Thyroid gland (tissue), 4 donors: ENCODE results near the gene FOXD4L4. TPM values are rescaled to one million over a fixed set of nuclear protein-coding genes. Genes with fewer than 3 reads are reported as not detected.
A peak's percentile ranks its signal among the peaks of the same experiment; 100 is the strongest.
"Not testable (repeated sequence)": the region's sequence is repeated elsewhere in the genome, so short reads cannot be mapped to it uniquely, and the experiment has no call there.

Source experiments
- DNase-seq, 2 donors: peaks; one replicate each; pipeline ENCODE4 v3.0.0-alpha.2; 2019
- H3K27ac ChIP-seq, 3 donors: fragments of 200-600 bp; sonication (generic); 1 replicate in 2 of 3; 2 replicates in 1 of 3; pipeline ENCODE4 v1.5.1; 2016 to 2019; ENCODE audit warnings: mild to moderate bottlenecking in 1 of 3, moderate library complexity in 1 of 3
- H3K27me3 ChIP-seq: fragments of 200-600 bp; sonication (generic); one replicate; pipeline ENCODE4 v1.5.1; 2019
- H3K36me3 ChIP-seq, 2 donors: fragments of 200-600 bp; sonication (generic); one replicate each; pipeline ENCODE4 v1.5.1; 2016 to 2019
- H3K4me1 ChIP-seq, 2 donors: fragments of 200-600 bp; sonication (generic); one replicate each; pipeline ENCODE4 v1.5.1; 2017 to 2019
- H3K4me3 ChIP-seq, 3 donors: fragments of 200-600 bp; sonication (generic); replicated peaks in 1 of 3; 1 replicate in 2 of 3; 2 replicates in 1 of 3; pipeline ENCODE4 v1.5.1; 2016; ENCODE audit warnings: mild to moderate bottlenecking in 1 of 3
- H3K9me3 ChIP-seq: fragments of 200-600 bp; sonication (generic); one replicate; pipeline ENCODE4 v1.5.1; 2017
- WGBS, 2 donors: methylation state at CpG; one replicate each; pipeline ENCODE4 v1.1.5; 2017; 5-methylcytosine and 5-hydroxymethylcytosine counted together
- intact Hi-C: fragments of 100-400 bp; cut with DNase I; formaldehyde crosslinking; loops from one replicate; pipeline ENCODE4 v1.15.1; 2023
- total RNA-seq, 4 donors: library from RNA; depleted of rRNA; stranded (reverse); fragments of >200 nt; gene quantifications; one replicate each; pipeline ENCODE4 v1.2.3, GENCODE V29; 2016

Gene FOXD4L4
- under 1 TPM; 0.27 to 0.67 (median 0.48) TPM for total RNA-seq

DNA sequence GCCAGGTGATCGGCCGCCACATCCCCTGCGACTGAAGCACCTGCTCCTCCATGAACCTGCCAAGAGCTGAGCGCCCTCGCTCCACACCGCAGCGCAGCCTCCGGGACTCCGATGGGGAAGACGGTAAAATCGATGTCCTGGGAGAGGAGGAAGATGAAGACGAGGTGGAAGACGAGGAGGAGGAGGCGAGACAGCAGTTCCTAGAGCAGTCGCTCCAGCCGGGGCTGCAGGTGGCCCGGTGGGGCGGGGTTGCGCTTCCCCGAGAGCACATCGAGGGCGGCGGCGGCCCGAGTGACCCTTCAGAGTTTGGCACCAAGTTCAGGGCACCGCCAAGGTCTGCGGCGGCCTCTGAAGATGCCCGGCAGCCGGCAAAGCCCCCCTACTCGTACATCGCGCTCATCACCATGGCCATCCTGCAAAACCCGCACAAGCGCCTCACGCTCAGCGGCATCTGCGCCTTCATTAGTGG lies at the start of gene FOXD4L4:
Gene FOXD4L4, plus strand, starts transcription at position 51 of the 469 bp plus-strand sequence. Its CDS starts 0 bp downstream, at position 51.
- H3K27ac ChIP-seq, H3K4me1 ChIP-seq, intact Hi-C loops, H3K4me3 ChIP-seq, H3K9me3 ChIP-seq, DNase-seq, H3K27me3 ChIP-seq, H3K36me3 ChIP-seq: not testable (repeated sequence)
- WGBS, 2 donors: 16 to 21% methylated on average over 15 to 17 of the region's 38 CpGs

DNA sequence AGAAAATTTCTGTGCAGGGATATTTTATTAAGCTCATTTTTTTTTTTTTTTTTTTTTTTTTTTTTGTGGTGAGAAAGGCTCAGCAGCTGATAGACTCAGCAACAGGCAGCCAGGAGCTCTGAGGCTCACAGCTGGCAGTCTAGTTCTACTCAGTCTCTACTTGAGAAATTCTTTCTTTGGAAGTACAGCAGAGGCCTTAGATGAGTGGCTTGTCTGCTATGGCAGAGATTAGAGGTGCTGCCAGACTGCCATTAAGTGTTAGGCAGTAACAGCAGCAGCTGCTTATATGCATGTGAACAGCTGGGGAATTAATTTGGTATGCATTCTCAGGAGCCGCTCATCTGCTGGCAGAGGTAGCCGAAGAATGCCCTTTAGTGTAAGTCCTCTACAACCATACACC lies 33.4 kb upstream of the FOXD4L4 start:
- DNase-seq: peak; percentile 34 to 48
- H3K27me3 ChIP-seq, H3K4me3 ChIP-seq, intact Hi-C loops, H3K4me1 ChIP-seq, H3K9me3 ChIP-seq, H3K36me3 ChIP-seq, H3K27ac ChIP-seq: not testable (repeated sequence)
- no CpG with 5 or more reads among the region's 2 CpGs for WGBS, 2 donors

DNA sequence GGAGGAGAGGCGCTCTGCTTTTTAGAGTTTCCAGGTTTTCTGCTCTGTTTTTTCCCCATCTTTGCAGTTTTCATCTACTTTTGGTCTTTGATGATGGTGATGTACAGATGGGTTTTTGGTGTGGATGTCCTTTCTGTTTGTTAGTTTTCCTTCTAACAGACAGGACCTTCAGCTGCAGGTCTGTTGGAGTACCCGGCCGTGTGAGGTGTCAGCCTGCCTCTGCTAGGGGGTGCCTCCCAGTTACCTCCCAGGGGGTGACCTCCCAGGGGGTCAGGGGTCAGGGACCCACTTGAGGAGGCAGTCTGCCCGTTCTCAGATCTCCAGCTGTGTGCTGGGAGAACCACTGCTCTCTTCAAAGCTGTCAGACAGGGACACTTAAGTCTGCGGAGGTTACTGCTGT lies 22.5 kb upstream of the FOXD4L4 start:
- H3K9me3 ChIP-seq, H3K27me3 ChIP-seq, H3K36me3 ChIP-seq, H3K27ac ChIP-seq, H3K4me3 ChIP-seq, DNase-seq, intact Hi-C loops, H3K4me1 ChIP-seq: not testable (repeated sequence)
- WGBS, 2 donors: 86 to 100% methylated on average over 1 to 3 of the region's 5 CpGs

DNA sequence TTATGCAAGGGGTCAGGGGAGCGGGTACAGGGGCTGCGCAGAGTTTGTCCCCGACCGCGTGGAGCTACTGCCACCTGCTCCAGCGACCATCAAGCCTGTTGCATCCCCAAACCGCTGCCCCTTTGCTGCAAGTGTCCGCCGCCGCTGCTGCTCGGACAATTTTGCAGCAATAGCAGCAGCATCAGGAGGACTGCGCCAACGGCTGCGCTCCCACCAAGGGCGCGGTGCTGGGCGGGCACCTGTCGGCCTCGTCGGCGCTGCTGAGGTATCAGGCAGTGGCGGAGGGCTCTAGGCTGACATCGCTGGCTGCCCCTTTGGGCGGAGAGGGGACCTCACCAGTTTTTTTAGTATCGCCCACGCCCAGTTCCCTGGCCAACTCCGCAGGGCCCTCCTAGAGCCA lies 1.2 kb downstream of the FOXD4L4 start:
- intact Hi-C loops, H3K9me3 ChIP-seq, H3K27me3 ChIP-seq, H3K4me3 ChIP-seq, H3K36me3 ChIP-seq, H3K4me1 ChIP-seq, H3K27ac ChIP-seq, DNase-seq: not testable (repeated sequence)
- no CpG with 5 or more reads among the region's 27 CpGs for WGBS, 2 donors

Other genes with a start within 250 kb of the FOXD4L4 start
- gene ZNG1E, start 61.2 kb upstream of the FOXD4L4 start, total RNA-seq: 10 to 100 TPM; 58.9 to 92.4 (median 76.4) TPM